Trophoblast cell (in vitro differentiated cells and primary cell): ENCODE measurements around the gene RAB11FIP3.

Experiments
- DNase-seq, 2 donors: peaks; one replicate each; pipeline ENCODE4 v3.0.0-alpha.2; 2016
- H2AFZ ChIP-seq: 2 replicates; pipeline ENCODE4 v1.6.1; 2013; ENCODE audit warnings: low read length, moderate library complexity, mild to moderate bottlenecking; ENCODE audit not compliant: insufficient read depth, poor library complexity
- H2AK5ac ChIP-seq: 2 replicates; pipeline ENCODE4 v1.6.1; 2013; ENCODE audit warnings: mild to moderate bottlenecking, low read length
- H2BK120ac ChIP-seq: 2 replicates; pipeline ENCODE4 v1.6.1; 2013; ENCODE audit warnings: low read length, mild to moderate bottlenecking, moderate library complexity; ENCODE audit not compliant: insufficient read depth, poor library complexity
- H2BK12ac ChIP-seq: 2 replicates; pipeline ENCODE4 v1.6.1; 2013; ENCODE audit warnings: mild to moderate bottlenecking, low read length, moderate library complexity
- H2BK5ac ChIP-seq: 2 replicates; pipeline ENCODE4 v1.6.1; 2013; ENCODE audit warnings: low read length, low read depth, moderate library complexity, mild to moderate bottlenecking; ENCODE audit not compliant: poor library complexity
- H3K14ac ChIP-seq: 2 replicates; pipeline ENCODE4 v1.6.1; 2013; ENCODE audit warnings: mild to moderate bottlenecking, low read length
- H3K18ac ChIP-seq: 2 replicates; pipeline ENCODE4 v1.6.1; 2013; ENCODE audit warnings: mild to moderate bottlenecking, low read length
- H3K23ac ChIP-seq: 2 replicates; pipeline ENCODE4 v1.6.1; 2013; ENCODE audit warnings: low read length
- H3K27ac ChIP-seq: 2 replicates; pipeline ENCODE4 v1.5.1; 2013; ENCODE audit warnings: low read depth, mild to moderate bottlenecking, inconsistent platforms, low read length, moderate library complexity
- H3K27me3 ChIP-seq: 2 replicates; pipeline ENCODE4 v1.6.1; 2013; ENCODE audit warnings: inconsistent platforms, mild to moderate bottlenecking, low read length, moderate library complexity; ENCODE audit not compliant: insufficient read depth
- H3K36me3 ChIP-seq, 2 experiments: 1 replicate in 1 of 2; 2 replicates in 1 of 2; pipeline ENCODE4 v1.6.1; 2013; ENCODE audit warnings: low read length in 2 of 2, mild to moderate bottlenecking in 2 of 2, moderate library complexity in 1 of 2; ENCODE audit not compliant: insufficient read depth in 2 of 2, control insufficient read depth in 1 of 2
- H3K4ac ChIP-seq: 2 replicates; pipeline ENCODE4 v1.6.1; 2013; ENCODE audit warnings: low read depth, mild to moderate bottlenecking, low read length, moderate library complexity
- H3K4me1 ChIP-seq, 2 experiments: 1 replicate in 1 of 2; 2 replicates in 1 of 2; pipeline ENCODE4 v1.6.1; 2013; ENCODE audit warnings: low read length in 2 of 2, mild to moderate bottlenecking in 2 of 2, moderate library complexity in 1 of 2; ENCODE audit not compliant: insufficient read depth in 2 of 2, control insufficient read depth in 1 of 2
- H3K4me2 ChIP-seq: 2 replicates; pipeline ENCODE4 v1.6.1; 2013; ENCODE audit warnings: inconsistent platforms, mild to moderate bottlenecking, low read length, moderate library complexity
- H3K4me3 ChIP-seq: 2 replicates; pipeline ENCODE4 v1.5.1; 2013; ENCODE audit warnings: mild to moderate bottlenecking, low read depth, low read length, inconsistent platforms
- H3K79me1 ChIP-seq: one replicate; pipeline ENCODE4 v1.6.1; 2013; ENCODE audit warnings: low read length
- H3K79me2 ChIP-seq: 2 replicates; pipeline ENCODE4 v1.6.1; 2013; ENCODE audit warnings: low read length, mild to moderate bottlenecking; ENCODE audit not compliant: control insufficient read depth, insufficient read depth, poor library complexity
- H3K9ac ChIP-seq: 2 replicates; pipeline ENCODE4 v1.6.1; 2013; ENCODE audit warnings: mild to moderate bottlenecking, low read length
- H3K9me3 ChIP-seq: 2 replicates; pipeline ENCODE4 v1.6.1; 2013; ENCODE audit warnings: low read depth, mild to moderate bottlenecking, control low read depth, inconsistent platforms, low read length; ENCODE audit not compliant: insufficient read depth
- H4K12ac ChIP-seq: 2 replicates; pipeline ENCODE4 v1.6.1; 2013; ENCODE audit warnings: low read depth, mild to moderate bottlenecking, low read length, moderate library complexity
- H4K8ac ChIP-seq: 2 replicates; pipeline ENCODE4 v1.6.1; 2013; ENCODE audit warnings: low read depth, mild to moderate bottlenecking, low read length, moderate library complexity
- H4K91ac ChIP-seq: one replicate; pipeline ENCODE4 v1.6.1; 2013; ENCODE audit warnings: low read depth, mild to moderate bottlenecking, low read length, moderate library complexity
- WGBS: extraction: QIAGEN DNeasy Blood & Tissue Kit; methylation state at CpG from one replicate; pipeline ENCODE4 v1.1.7; 2013; ENCODE audit warnings: missing lambda C conversion rate; ENCODE audit not compliant: insufficient read length, insufficient coverage; ENCODE audit errors: extremely low coverage; 5-methylcytosine and 5-hydroxymethylcytosine counted together

RAB11FIP3 gene

DNA sequence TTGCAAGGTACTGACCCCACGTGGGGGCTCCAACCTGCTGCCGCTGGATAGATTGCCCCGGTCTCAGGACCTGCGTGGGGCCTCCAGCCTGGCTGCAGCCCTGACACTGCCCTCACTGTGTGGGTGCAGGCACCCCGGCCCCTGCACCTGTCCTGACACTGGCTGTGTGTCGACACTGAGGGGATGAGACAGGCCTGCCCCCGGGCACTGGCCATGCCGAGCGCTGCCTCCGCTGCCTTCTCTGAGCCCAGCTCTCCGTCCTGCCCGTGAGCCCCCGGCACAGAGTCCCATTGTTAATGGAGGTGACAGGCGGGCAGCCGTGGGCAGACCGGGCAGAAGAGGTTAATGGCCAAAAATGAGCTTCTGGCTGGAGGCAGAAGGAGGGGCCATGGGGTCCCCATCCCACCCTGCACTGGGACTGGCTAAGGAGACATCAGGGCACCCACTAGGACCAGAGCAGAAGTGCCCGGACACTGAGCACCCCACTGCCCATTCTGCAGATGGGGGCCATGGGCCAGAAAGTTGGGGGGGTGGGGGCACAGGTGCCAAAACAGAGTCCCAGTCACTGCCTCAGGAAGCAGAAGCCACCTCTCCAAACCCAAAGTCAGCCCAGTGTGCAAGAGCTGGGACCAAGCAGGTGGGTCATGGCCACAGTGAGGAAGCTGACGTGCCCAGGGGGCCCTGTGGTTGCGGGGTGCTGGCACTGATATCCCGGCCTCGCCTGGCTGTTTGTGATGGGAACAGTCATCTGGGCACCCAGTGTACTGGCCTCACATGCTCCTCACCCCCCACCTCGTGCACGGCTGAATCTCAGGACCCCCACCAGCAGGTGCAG is 132.2 kb downstream of the RAB11FIP3 start:
- H2AFZ ChIP-seq, result no peak overlapping the region
- H2BK12ac ChIP-seq, result no peak overlapping the region
- H3K18ac ChIP-seq, result no peak overlapping the region
- DNase-seq, result no peak
- no peaks in the 10 kb centered on the region for H3K79me2 ChIP-seq
- H4K8ac ChIP-seq, result no peak overlapping the region
- no peak overlapping the region for H2BK120ac ChIP-seq
- no peak overlapping the region for H3K9ac ChIP-seq
- WGBS, result no CpG with 5 or more reads among the region's 23 CpGs
- no peak overlapping the region for H2AK5ac ChIP-seq
- no peak overlapping the region for H3K4me2 ChIP-seq
- H3K4ac ChIP-seq, result no peak overlapping the region
- no peak overlapping the region for H4K91ac ChIP-seq
- no peak overlapping the region for H3K23ac ChIP-seq
- peaks cover 6% of the 10 kb centered on the region for H3K9me3 ChIP-seq
- H4K12ac ChIP-seq, result no peak overlapping the region
- no peak overlapping the region for H3K14ac ChIP-seq
- no peak overlapping the region for H2BK5ac ChIP-seq
- no peaks in the 10 kb centered on the region for H3K4me1 ChIP-seq
- H3K36me3 ChIP-seq, result peaks cover 12 to 13% of the 10 kb centered on the region in 2 experiments
- no peak overlapping the region for H3K27ac ChIP-seq
- no peaks in the 10 kb centered on the region for H3K79me1 ChIP-seq
- peaks cover 36% of the 10 kb centered on the region for H3K27me3 ChIP-seq
- no peak overlapping the region for H3K4me3 ChIP-seq

DNA sequence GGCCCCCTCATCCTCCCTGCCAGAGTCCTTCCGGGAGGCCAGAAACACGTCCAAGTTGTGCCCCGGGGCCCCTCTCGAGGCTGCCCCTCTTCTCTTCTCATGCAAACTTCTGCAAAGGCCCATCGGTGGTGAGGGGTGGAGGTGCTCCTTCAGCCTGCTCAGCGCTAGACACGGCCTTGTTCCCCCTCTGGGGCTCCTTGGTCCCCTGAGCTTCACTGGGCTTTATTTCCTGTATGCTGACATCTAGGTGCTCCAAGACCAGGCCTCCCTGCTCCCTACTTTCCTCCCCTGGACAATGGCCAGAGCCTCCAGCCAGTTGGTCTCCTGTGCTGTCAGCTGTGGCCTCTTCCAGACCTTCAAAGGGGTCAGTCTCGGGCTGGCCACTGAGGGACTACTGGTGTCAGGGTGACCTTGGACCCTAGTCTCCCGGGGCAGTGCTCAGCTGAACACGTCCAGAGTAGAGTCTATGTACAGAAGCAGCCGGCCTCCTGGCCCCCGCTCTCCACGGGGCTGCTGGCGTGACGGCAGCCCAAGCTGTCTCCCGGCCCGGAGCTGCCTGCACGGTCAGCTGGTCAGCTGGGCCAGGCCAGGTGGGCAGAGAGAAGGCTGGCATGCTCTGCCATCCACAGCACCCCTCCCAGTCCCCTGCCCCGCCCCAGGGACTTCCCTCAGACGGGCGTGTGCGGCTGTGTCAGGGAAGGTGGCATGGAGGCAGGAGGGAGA is 133.0 kb downstream of the RAB11FIP3 start:
- H3K4ac ChIP-seq, result no peak overlapping the region
- H3K4me1 ChIP-seq, result no peaks in the 10 kb centered on the region
- peaks cover 8 to 9% of the 10 kb centered on the region in 2 experiments for H3K36me3 ChIP-seq
- H3K4me3 ChIP-seq, result no peak overlapping the region
- no peak overlapping the region for H2AK5ac ChIP-seq
- no peak overlapping the region for H3K18ac ChIP-seq
- WGBS, result no CpG with 5 or more reads among the region's 22 CpGs
- H3K14ac ChIP-seq, result no peak overlapping the region
- H2BK120ac ChIP-seq, result no peak overlapping the region
- H3K27me3 ChIP-seq, result peaks cover 36% of the 10 kb centered on the region
- no peak overlapping the region for H3K23ac ChIP-seq
- no peaks in the 10 kb centered on the region for H3K79me2 ChIP-seq
- H3K9ac ChIP-seq, result no peak overlapping the region
- no peaks in the 10 kb centered on the region for H3K79me1 ChIP-seq
- no peak overlapping the region for H3K4me2 ChIP-seq
- no peak for DNase-seq
- no peak overlapping the region for H2AFZ ChIP-seq
- peaks cover 5% of the 10 kb centered on the region for H3K9me3 ChIP-seq
- no peak overlapping the region for H4K12ac ChIP-seq
- H4K8ac ChIP-seq, result no peak overlapping the region
- H4K91ac ChIP-seq, result no peak overlapping the region
- no peak overlapping the region for H2BK5ac ChIP-seq
- H2BK12ac ChIP-seq, result no peak overlapping the region
- no peak overlapping the region for H3K27ac ChIP-seq

DNA sequence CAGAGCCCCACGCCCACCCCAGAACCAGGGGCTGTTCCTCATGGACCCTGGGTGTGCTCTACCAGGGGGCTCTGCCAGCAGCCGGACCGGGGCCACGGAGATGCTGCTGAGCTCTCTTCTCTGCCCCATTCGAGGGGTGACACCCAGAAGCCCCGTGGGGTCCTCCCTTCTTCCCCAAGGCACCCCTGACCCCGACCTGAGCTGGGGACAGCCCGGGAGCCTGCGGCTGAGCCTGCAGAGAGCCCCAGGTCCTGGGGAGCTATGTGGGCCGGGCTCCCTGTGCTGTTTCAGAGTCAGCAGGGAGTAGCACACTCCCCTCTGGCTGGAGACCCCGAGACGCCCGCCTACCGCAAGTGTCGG is 133.6 kb downstream of the RAB11FIP3 start:
- no peaks in the 10 kb centered on the region for H3K79me2 ChIP-seq
- no peak overlapping the region for H3K9ac ChIP-seq
- no peak overlapping the region for H3K27ac ChIP-seq
- H3K27me3 ChIP-seq, result peaks cover 36% of the 10 kb centered on the region
- peaks cover 5% of the 10 kb centered on the region for H3K9me3 ChIP-seq
- H3K23ac ChIP-seq, result no peak overlapping the region
- no peak overlapping the region for H3K4me3 ChIP-seq
- no peaks in the 10 kb centered on the region for H3K79me1 ChIP-seq
- no peak overlapping the region for H2AFZ ChIP-seq
- no peak overlapping the region for H4K91ac ChIP-seq
- no peak overlapping the region for H4K8ac ChIP-seq
- H3K36me3 ChIP-seq, result peaks cover 3 to 4% of the 10 kb centered on the region in 2 experiments
- H3K4me1 ChIP-seq, result no peaks in the 10 kb centered on the region
- no peak overlapping the region for H3K18ac ChIP-seq
- H2BK120ac ChIP-seq, result no peak overlapping the region
- H3K14ac ChIP-seq, result no peak overlapping the region
- no peak overlapping the region for H2BK5ac ChIP-seq
- H4K12ac ChIP-seq, result no peak overlapping the region
- no peak overlapping the region for H2BK12ac ChIP-seq
- H3K4me2 ChIP-seq, result no peak overlapping the region
- no peak overlapping the region for H3K4ac ChIP-seq
- DNase-seq, result no peak
- H2AK5ac ChIP-seq, result no peak overlapping the region
- no CpG with 5 or more reads among the region's 15 CpGs for WGBS

DNA sequence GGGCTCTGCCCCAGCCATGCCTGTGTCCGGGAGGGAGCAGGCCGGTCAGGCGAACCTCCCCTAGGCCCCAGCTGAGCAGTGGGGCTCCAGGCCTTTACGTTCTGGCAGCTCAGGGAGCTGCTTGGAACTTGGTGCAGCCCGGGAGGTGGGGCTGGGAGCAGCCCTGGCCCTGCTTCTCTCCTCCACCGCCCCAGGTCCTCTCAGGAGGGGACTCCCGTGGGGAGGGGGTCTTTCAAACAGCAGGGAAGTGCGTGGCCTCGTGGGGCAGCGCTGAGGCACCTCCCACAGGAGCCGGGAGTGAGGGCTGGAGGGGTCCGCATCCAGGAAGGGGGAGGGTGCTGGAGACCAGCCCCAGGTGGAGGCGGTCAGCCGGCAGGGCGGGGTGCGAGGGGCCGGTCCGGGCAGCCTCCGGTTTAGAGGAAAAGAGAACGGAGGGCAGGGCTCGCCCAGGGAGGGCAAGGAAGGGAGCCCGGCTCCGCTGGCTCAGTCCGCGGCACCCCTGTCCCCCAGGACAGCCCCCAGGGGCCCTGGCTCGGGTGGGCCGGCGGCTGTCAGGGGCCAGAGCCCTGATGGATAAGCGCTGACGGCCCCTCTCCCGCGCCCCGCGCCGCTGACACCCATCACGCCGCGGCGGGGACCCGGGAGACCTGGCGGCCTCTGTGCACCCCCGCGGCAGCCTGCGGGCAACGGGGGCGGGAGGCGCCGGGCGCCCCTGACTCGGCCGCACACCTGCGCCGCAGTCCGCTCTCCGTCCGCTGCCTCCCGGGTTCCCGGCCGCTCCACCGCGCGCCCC is 134.2 kb downstream of the RAB11FIP3 start:
- Histone ChIP-seq H2AK5ac (no peak overlapping the region), H3K4ac (no peak overlapping the region), H4K91ac (no peak overlapping the region), H3K79me2 (no peaks in the 10 kb centered on the region), H3K36me3 (peaks cover 0 to 2% of the 10 kb centered on the region in 2 experiments), H2BK5ac (no peak overlapping the region), H3K14ac (no peak overlapping the region), H3K27ac (no peak overlapping the region), H3K27me3 (peaks cover 36% of the 10 kb centered on the region), H3K4me3 (no peak overlapping the region), H3K4me1 (no peaks in the 10 kb centered on the region), H2BK12ac (no peak overlapping the region), H3K18ac (no peak overlapping the region), H3K4me2 (peak overlapping the region; percentile 28), H3K9ac (no peak overlapping the region), H3K79me1 (no peaks in the 10 kb centered on the region), H3K23ac (no peak overlapping the region), H2BK120ac (no peak overlapping the region), H4K12ac (no peak overlapping the region), H3K9me3 (peaks cover 5% of the 10 kb centered on the region), H2AFZ (no peak overlapping the region), H4K8ac (no peak overlapping the region)
- WGBS, result no CpG with 5 or more reads among the region's 62 CpGs
- no peak for DNase-seq
